ENCODE data around the gene ELP4. TPM values are rescaled to one million over a fixed set of nuclear protein-coding genes. Genes with fewer than 3 reads are reported as not detected.
"Not testable (repeated sequence)": the region's sequence is repeated elsewhere in the genome, so short reads cannot be mapped to it uniquely, and the experiment has no call there.

Gene ELP4
- total RNA-seq, 2 experiments from 2014 or later = 20.7 to 25.1 TPM

GRCh38 chr11:31712851-31713250 lies 203.3 kb downstream of the ELP4 start:
- POLR2A ChIA-PET = no interaction called here
- DNase-seq (no peak), ATAC-seq (ENCODE audit: low read depth) (no peak)
- no peaks in the 10 kb centered on the region for H3K27me3 Mint-ChIP-seq
- no peak overlapping the region for H3K4me3 Mint-ChIP-seq
- no peaks in the 10 kb centered on the region for H3K9me3 Mint-ChIP-seq
- no peak overlapping the region for H3K27ac Mint-ChIP-seq
- peaks cover 3% of the 10 kb centered on the region for H3K4me1 Mint-ChIP-seq
- H3K36me3 Mint-ChIP-seq = peaks cover 5% of the 10 kb centered on the region

GRCh38 chr11:31714840-31715239 lies 205.3 kb downstream of the ELP4 start:
- no peaks in the 10 kb centered on the region for H3K9me3 Mint-ChIP-seq
- POLR2A ChIA-PET = no interaction called here
- no peak overlapping the region for H3K4me3 Mint-ChIP-seq
- ATAC-seq (ENCODE audit: low read depth) (no peak), DNase-seq (no peak)
- no peaks in the 10 kb centered on the region for H3K27me3 Mint-ChIP-seq
- H3K36me3 Mint-ChIP-seq = peaks cover 5% of the 10 kb centered on the region
- no peak overlapping the region for H3K27ac Mint-ChIP-seq
- peaks cover 3% of the 10 kb centered on the region for H3K4me1 Mint-ChIP-seq

GRCh38 chr11:31720225-31720624 lies 210.7 kb downstream of the ELP4 start:
- Mint-ChIP-seq H3K27ac (no peak overlapping the region), H3K9me3 (no peaks in the 10 kb centered on the region), H3K4me3 (no peak overlapping the region), H3K36me3 (no peaks in the 10 kb centered on the region), H3K4me1 (peaks cover 4% of the 10 kb centered on the region), H3K27me3 (no peaks in the 10 kb centered on the region)
- DNase-seq (no peak), ATAC-seq (ENCODE audit: low read depth) (no peak)
- POLR2A ChIA-PET = no interaction called here

GRCh38 chr11:31720671-31721365 lies 211.3 kb downstream of the ELP4 start:
- no peaks in the 10 kb centered on the region for H3K27me3 Mint-ChIP-seq
- H3K36me3 Mint-ChIP-seq = peaks cover 5% of the 10 kb centered on the region
- no peak overlapping the region for H3K27ac Mint-ChIP-seq
- H3K4me3 Mint-ChIP-seq = no peak overlapping the region
- DNase-seq (no peak), ATAC-seq (ENCODE audit: low read depth) (no peak)
- no peaks in the 10 kb centered on the region for H3K9me3 Mint-ChIP-seq
- H3K4me1 Mint-ChIP-seq = peaks cover 4% of the 10 kb centered on the region
- POLR2A ChIA-PET = no interaction called here

- no peak for DNase-seq
- Mint-ChIP-seq H3K36me3 (peaks cover 6% of the 10 kb centered on the region), H3K9me3 (no peaks in the 10 kb centered on the region), H3K27me3 (no peaks in the 10 kb centered on the region), H3K4me1 (peaks cover 4% of the 10 kb centered on the region), H3K27ac (no peak overlapping the region), H3K4me3 (no peak overlapping the region)
- no peak for ATAC-seq (ENCODE audit: low read depth)
- POLR2A ChIA-PET = no interaction called here
Measured at GRCh38 chr11:31722754-31723153, 213.2 kb downstream of the ELP4 start.

GRCh38 chr11:31725176-31725575 lies 215.6 kb downstream of the ELP4 start:
- Mint-ChIP-seq H3K4me1 (peaks cover 4% of the 10 kb centered on the region), H3K27ac (no peak overlapping the region), H3K4me3 (no peak overlapping the region), H3K9me3 (no peaks in the 10 kb centered on the region), H3K27me3 (no peaks in the 10 kb centered on the region), H3K36me3 (peaks cover 6% of the 10 kb centered on the region)
- DNase-seq (no peak), ATAC-seq (ENCODE audit: low read depth) (no peak)
- POLR2A ChIA-PET = no interaction called here

GRCh38 chr11:31728432-31728831 lies 218.9 kb downstream of the ELP4 start:
- H3K4me3 Mint-ChIP-seq = no peak overlapping the region
- no peak overlapping the region for H3K27ac Mint-ChIP-seq
- peaks cover 8% of the 10 kb centered on the region for H3K36me3 Mint-ChIP-seq
- DNase-seq = no peak
- peaks cover 5% of the 10 kb centered on the region for H3K9me3 Mint-ChIP-seq
- ATAC-seq (ENCODE audit: low read depth) = no peak
- no peaks in the 10 kb centered on the region for H3K27me3 Mint-ChIP-seq
- POLR2A ChIA-PET = no interaction called here
- peaks cover 4% of the 10 kb centered on the region for H3K4me1 Mint-ChIP-seq

GRCh38 chr11:31740131-31740530 lies 230.6 kb downstream of the ELP4 start:
- POLR2A ChIA-PET = no interaction called here
- DNase-seq = no peak
- peaks cover 2% of the 10 kb centered on the region for H3K36me3 Mint-ChIP-seq
- peaks cover 17% of the 10 kb centered on the region for H3K9me3 Mint-ChIP-seq
- no peak overlapping the region for H3K27ac Mint-ChIP-seq
- no peaks in the 10 kb centered on the region for H3K4me1 Mint-ChIP-seq
- no peak for ATAC-seq (ENCODE audit: low read depth)
- no peaks in the 10 kb centered on the region for H3K27me3 Mint-ChIP-seq
- H3K4me3 Mint-ChIP-seq = no peak overlapping the region

GRCh38 chr11:31740731-31741368 lies 231.3 kb downstream of the ELP4 start:
- POLR2A ChIA-PET; H3K4me3 Mint-ChIP-seq; H3K36me3 Mint-ChIP-seq; H3K27me3 Mint-ChIP-seq; H3K4me1 Mint-ChIP-seq; DNase-seq; H3K27ac Mint-ChIP-seq; ATAC-seq (ENCODE audit: low read depth): not testable (repeated sequence)
- H3K9me3 Mint-ChIP-seq = peaks cover 17% of the 10 kb centered on the region

GRCh38 chr11:31747581-31747980 lies 238.0 kb downstream of the ELP4 start:
- Mint-ChIP-seq H3K4me3 (no peak overlapping the region), H3K9me3 (peaks cover 10% of the 10 kb centered on the region), H3K27ac (no peak overlapping the region), H3K36me3 (no peaks in the 10 kb centered on the region), H3K4me1 (no peaks in the 10 kb centered on the region), H3K27me3 (no peaks in the 10 kb centered on the region)
- POLR2A ChIA-PET = interaction anchor here (0.7 kb wide), 1 partner anchor 16 kb away, joined by 3 read pairs; no protein-coding TSS in a partner anchor
- no peak for ATAC-seq (ENCODE audit: low read depth)
- no peak for DNase-seq

GRCh38 chr11:31757260-31757835 lies 247.8 kb downstream of the ELP4 start:
- no peak overlapping the region for H3K4me3 Mint-ChIP-seq
- ATAC-seq (ENCODE audit: low read depth) (no peak), DNase-seq (no peak)
- H3K36me3 Mint-ChIP-seq = no peaks in the 10 kb centered on the region
- no peaks in the 10 kb centered on the region for H3K4me1 Mint-ChIP-seq
- H3K27me3 Mint-ChIP-seq = no peaks in the 10 kb centered on the region
- H3K27ac Mint-ChIP-seq = no peak overlapping the region
- POLR2A ChIA-PET = no interaction called here
- H3K9me3 Mint-ChIP-seq = no peaks in the 10 kb centered on the region

- Mint-ChIP-seq H3K4me3 (no peak overlapping the region), H3K27me3 (no peaks in the 10 kb centered on the region), H3K27ac (no peak overlapping the region), H3K9me3 (no peaks in the 10 kb centered on the region), H3K4me1 (no peaks in the 10 kb centered on the region), H3K36me3 (no peaks in the 10 kb centered on the region)
- ATAC-seq (ENCODE audit: low read depth) (no peak), DNase-seq (no peak)
- POLR2A ChIA-PET = no interaction called here
Measured at GRCh38 chr11:31761636-31762035, 252.1 kb downstream of the ELP4 start.

GRCh38 chr11:31763296-31763695 lies 253.7 kb downstream of the ELP4 start:
- H3K27ac Mint-ChIP-seq = no peak overlapping the region
- no peaks in the 10 kb centered on the region for H3K9me3 Mint-ChIP-seq
- POLR2A ChIA-PET = interaction anchor here (1.2 kb wide), 1 partner anchor 15 kb away, joined by 3 read pairs; no protein-coding TSS in a partner anchor
- H3K4me1 Mint-ChIP-seq = no peaks in the 10 kb centered on the region
- DNase-seq = no peak
- no peak overlapping the region for H3K4me3 Mint-ChIP-seq
- no peaks in the 10 kb centered on the region for H3K36me3 Mint-ChIP-seq
- H3K27me3 Mint-ChIP-seq = no peaks in the 10 kb centered on the region
- ATAC-seq (ENCODE audit: low read depth) = no peak

- H3K4me3 Mint-ChIP-seq = no peak overlapping the region
- no peaks in the 10 kb centered on the region for H3K4me1 Mint-ChIP-seq
- H3K36me3 Mint-ChIP-seq = no peaks in the 10 kb centered on the region
- no peaks in the 10 kb centered on the region for H3K9me3 Mint-ChIP-seq
- no peak overlapping the region for H3K27ac Mint-ChIP-seq
- no peak for ATAC-seq (ENCODE audit: low read depth)
- DNase-seq = no peak
- no peaks in the 10 kb centered on the region for H3K27me3 Mint-ChIP-seq
- POLR2A ChIA-PET = interaction anchor here (1.2 kb wide), 1 partner anchor 16 kb away, joined by 3 read pairs; no protein-coding TSS in a partner anchor
Measured at GRCh38 chr11:31764261-31764660, 254.7 kb downstream of the ELP4 start.
